HG02884 (cell line): ENCODE data around the gene NEUROD2.

ENCODE experiments used
- ATAC-seq: cut with Tn5 transposase; IDR thresholded peaks from one replicate; pipeline ENCODE4 v1.9.1; 2021; ENCODE audit warnings: mild to moderate bottlenecking, moderate library complexity; ENCODE audit not compliant: unreplicated experiment

NEUROD2 gene

GRCh38 chr17:39607851-39608130 is at the start of gene NEUROD2:
Gene NEUROD2, minus strand, starts transcription at chr17:39607920. Its CDS starts 1,321 bp downstream, at chr17:39606599.
- no peak for ATAC-seq

GRCh38 chr17:39655105-39655504 is 47.4 kb upstream of the NEUROD2 start:
- no peak for ATAC-seq

GRCh38 chr17:39653662-39654331 is 46.1 kb upstream of the NEUROD2 start:
- ATAC-seq: no peak

GRCh38 chr17:39653316-39653661 is 45.6 kb upstream of the NEUROD2 start:
- no peak for ATAC-seq

GRCh38 chr17:39652587-39653315 is 45.0 kb upstream of the NEUROD2 start:
- ATAC-seq: no peak

- no peak for ATAC-seq
Measured at GRCh38 chr17:39651923-39652586, 44.3 kb upstream of the NEUROD2 start.

- no peak for ATAC-seq
Measured at GRCh38 chr17:39650121-39650579, 42.4 kb upstream of the NEUROD2 start.

- no peak for ATAC-seq
Measured at GRCh38 chr17:39648616-39649366, 41.1 kb upstream of the NEUROD2 start.

GRCh38 chr17:39647256-39647655 is 39.5 kb upstream of the NEUROD2 start:
- no peak for ATAC-seq

GRCh38 chr17:39643271-39643670 is 35.6 kb upstream of the NEUROD2 start:
- no peak for ATAC-seq

- ATAC-seq: no peak
Measured at GRCh38 chr17:39642291-39643074, 34.8 kb upstream of the NEUROD2 start.

- no peak for ATAC-seq
Measured at GRCh38 chr17:39641883-39642282, 34.2 kb upstream of the NEUROD2 start.

- ATAC-seq: no peak
Measured at GRCh38 chr17:39641097-39641496, 33.4 kb upstream of the NEUROD2 start.

GRCh38 chr17:39640591-39641031 is 32.9 kb upstream of the NEUROD2 start:
- ATAC-seq: no peak

GRCh38 chr17:39639566-39640458 is 32.1 kb upstream of the NEUROD2 start:
- no peak for ATAC-seq

GRCh38 chr17:39639043-39639442 is 31.3 kb upstream of the NEUROD2 start:
- ATAC-seq: no peak

- ATAC-seq: no peak
Measured at GRCh38 chr17:39638317-39638716, 30.6 kb upstream of the NEUROD2 start.

- no peak for ATAC-seq
Measured at GRCh38 chr17:39636927-39637736, 29.4 kb upstream of the NEUROD2 start, which contains the start of gene STARD3. Gene STARD3, plus strand, starts transcription at chr17:39637144. Its CDS starts 16,388 bp downstream, at chr17:39653532.

- ATAC-seq: no peak
Measured at GRCh38 chr17:39636587-39636926, 28.8 kb upstream of the NEUROD2 start.
